Fibroblast of lung (primary cell): Measurements from ENCODE around the gene ACAD10.

Experiments
- EZH2 ChIP-seq: IDR thresholded peaks from 2 replicates; pipeline ENCODE4 v1.5.1; 2012; ENCODE audit warnings: low read length, control low read depth, mild to moderate bottlenecking; ENCODE audit errors: missing control alignments
- TF ChIP-seq, protein P1 (sequence below), 2 donors: IDR thresholded peaks in 1 of 2; conservative IDR thresholded peaks in 1 of 2; 1 replicate in 1 of 2; 2 replicates in 1 of 2; pipeline ENCODE4 v1.5.1; 2011 to 2012; ENCODE audit warnings: low read length in 2 of 2, control low read depth in 1 of 2, inconsistent platforms in 1 of 2, low read depth in 1 of 2, mild to moderate bottlenecking in 1 of 2

DNA sequence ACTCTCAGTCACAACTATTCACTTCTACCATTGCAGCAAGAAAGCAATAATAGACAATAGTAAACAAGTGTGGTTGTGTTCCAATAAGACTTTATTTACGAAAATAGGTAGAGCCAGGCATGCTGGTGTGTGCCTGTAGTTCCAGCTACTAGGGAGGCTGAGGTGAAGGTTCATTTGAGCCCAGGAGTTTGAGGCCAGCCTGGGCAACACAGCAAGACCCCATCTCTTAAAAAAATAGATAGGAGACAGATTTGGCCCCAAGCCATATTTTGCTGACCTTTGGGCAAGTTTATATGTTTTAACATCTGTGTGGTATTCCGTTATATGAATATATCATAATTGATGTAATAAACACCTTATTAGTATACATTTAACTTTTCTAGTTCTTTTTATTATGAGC is 14.1 kb downstream of the ACAD10 start:
- TF ChIP-seq, protein P1, sequence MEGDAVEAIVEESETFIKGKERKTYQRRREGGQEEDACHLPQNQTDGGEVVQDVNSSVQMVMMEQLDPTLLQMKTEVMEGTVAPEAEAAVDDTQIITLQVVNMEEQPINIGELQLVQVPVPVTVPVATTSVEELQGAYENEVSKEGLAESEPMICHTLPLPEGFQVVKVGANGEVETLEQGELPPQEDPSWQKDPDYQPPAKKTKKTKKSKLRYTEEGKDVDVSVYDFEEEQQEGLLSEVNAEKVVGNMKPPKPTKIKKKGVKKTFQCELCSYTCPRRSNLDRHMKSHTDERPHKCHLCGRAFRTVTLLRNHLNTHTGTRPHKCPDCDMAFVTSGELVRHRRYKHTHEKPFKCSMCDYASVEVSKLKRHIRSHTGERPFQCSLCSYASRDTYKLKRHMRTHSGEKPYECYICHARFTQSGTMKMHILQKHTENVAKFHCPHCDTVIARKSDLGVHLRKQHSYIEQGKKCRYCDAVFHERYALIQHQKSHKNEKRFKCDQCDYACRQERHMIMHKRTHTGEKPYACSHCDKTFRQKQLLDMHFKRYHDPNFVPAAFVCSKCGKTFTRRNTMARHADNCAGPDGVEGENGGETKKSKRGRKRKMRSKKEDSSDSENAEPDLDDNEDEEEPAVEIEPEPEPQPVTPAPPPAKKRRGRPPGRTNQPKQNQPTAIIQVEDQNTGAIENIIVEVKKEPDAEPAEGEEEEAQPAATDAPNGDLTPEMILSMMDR (conservative IDR thresholded peaks at IDR 0.05 in 1 of 2, IDR thresholded peaks at IDR 0.05 in 1 of 2; ENCODE audit: low read depth in 1 of 2, low read length in 2 of 2), result no peak
- no peak for TF ChIP-seq EZH2
